22Rv1 (cell line): ENCODE data around the gene L2HGDH.

Experiments used
- H3K27ac ChIP-seq: fragments of 450-650 bp; 2 replicates; pipeline ENCODE4 v1.5.1; 2017
- ZFX ChIP-seq: fragments of 450-650 bp; IDR thresholded peaks from 2 replicates; pipeline ENCODE4 v1.6.1; 2017; ENCODE audit warnings: antibody characterized with exemption, borderline replicate concordance
- TF ChIP-seq, protein P1 (sequence below): fragments of 450-650 bp; IDR thresholded peaks from 2 replicates; pipeline ENCODE4 v1.5.1; 2017; ENCODE audit warnings: mild to moderate bottlenecking

Gene L2HGDH

DNA sequence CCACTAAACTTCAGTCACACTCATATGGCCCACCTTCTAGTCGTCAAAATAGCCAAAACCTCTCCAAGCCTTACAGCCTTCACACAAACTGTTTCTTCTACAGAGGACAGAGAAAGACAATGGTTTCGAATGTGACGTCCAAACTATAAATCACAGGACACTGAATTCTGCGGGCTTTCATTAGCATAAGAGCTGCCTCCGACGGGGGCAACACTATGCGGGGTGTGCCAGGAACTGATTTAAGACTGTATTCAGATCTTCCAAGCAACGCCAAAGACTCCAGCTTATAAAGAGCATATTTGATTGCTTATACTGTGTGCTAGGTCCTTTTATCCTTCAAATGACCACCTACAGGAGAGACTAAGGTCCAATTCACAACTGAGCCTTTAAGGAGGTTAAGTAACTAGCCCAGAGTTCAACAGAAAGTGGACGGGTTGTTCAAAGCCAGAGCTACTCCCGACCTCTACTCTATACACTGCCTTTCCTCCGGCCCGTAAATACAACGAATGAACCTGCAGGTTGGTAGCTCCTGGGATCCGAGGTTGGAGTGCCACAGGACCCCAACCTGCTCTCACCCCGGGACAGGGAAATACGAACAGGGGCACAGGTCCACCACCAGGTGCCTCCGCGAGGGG, 575 bp downstream of the L2HGDH start:
- peak overlapping the region; percentile 86 for H3K27ac ChIP-seq
- no peak for TF ChIP-seq ZFX
- TF ChIP-seq, protein P1, sequence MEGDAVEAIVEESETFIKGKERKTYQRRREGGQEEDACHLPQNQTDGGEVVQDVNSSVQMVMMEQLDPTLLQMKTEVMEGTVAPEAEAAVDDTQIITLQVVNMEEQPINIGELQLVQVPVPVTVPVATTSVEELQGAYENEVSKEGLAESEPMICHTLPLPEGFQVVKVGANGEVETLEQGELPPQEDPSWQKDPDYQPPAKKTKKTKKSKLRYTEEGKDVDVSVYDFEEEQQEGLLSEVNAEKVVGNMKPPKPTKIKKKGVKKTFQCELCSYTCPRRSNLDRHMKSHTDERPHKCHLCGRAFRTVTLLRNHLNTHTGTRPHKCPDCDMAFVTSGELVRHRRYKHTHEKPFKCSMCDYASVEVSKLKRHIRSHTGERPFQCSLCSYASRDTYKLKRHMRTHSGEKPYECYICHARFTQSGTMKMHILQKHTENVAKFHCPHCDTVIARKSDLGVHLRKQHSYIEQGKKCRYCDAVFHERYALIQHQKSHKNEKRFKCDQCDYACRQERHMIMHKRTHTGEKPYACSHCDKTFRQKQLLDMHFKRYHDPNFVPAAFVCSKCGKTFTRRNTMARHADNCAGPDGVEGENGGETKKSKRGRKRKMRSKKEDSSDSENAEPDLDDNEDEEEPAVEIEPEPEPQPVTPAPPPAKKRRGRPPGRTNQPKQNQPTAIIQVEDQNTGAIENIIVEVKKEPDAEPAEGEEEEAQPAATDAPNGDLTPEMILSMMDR: peak; percentile 79; the same call in 1 of the 2 replicates

DNA sequence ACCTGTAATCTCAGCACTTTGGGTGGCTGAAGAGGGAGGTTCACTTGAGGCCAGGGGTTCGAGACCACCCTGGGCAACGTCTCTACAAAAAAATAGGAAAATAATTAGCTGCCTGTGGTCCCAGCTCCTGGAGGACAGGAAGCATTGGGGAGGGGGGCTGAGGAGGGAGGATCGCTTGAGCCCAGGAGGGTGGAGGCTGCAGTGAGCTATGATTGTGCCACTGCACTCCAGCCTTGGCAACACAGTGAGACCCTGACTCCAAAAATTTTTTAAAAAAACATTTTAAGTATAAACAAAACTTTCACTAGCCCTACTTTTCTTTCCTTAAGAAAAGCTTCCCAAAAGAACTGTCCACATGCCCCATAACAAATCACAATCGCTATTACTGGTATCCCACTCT, 1.6 kb downstream of the L2HGDH start:
- H3K27ac ChIP-seq: no peak overlapping the region
- TF ChIP-seq, protein P1: no peak
- TF ChIP-seq ZFX: no peak

GRCh38 chr14:50308363-50308915, 3.6 kb downstream of the L2HGDH start:
- TF ChIP-seq, protein P1: no peak
- no peak for TF ChIP-seq ZFX
- no peak overlapping the region for H3K27ac ChIP-seq

- TF ChIP-seq, protein P1: no peak
- TF ChIP-seq ZFX: no peak
Measured at GRCh38 chr14:50303744-50304471, 8.1 kb downstream of the L2HGDH start.

DNA sequence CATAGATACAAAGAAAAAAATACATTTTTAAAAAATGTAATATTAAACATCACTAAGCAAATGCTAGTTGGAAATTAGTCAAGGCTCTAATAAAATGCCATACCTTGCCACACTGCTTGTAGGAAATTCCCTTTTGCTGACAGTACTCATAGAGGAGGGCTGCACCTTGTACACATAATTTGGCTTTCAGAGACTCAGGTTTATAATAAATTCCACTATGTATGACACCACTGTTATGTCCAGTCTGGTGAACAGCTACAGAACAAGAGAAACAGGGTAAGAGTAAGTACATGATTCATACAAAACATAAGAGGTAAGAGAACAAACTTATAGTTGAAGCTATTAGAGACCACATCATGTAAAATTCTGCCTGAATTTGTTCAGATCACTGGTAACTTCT, 10.1 kb downstream of the L2HGDH start:
- TF ChIP-seq, protein P1: no peak
- no peak for TF ChIP-seq ZFX
- H3K27ac ChIP-seq: no peak overlapping the region

More at GRCh38 chr14:50303744-50304471, 8.1 kb downstream of the L2HGDH start:
- no peak overlapping the region for H3K27ac ChIP-seq

- H3K27ac ChIP-seq: no peak overlapping the region
- TF ChIP-seq, protein P1: no peak
- TF ChIP-seq ZFX: no peak
Measured at GRCh38 chr14:50299585-50299984, 12.4 kb downstream of the L2HGDH start.

GRCh38 chr14:50290306-50290705, 21.7 kb downstream of the L2HGDH start:
- H3K27ac ChIP-seq: no peak overlapping the region
- TF ChIP-seq, protein P1: no peak
- TF ChIP-seq ZFX: no peak
